Stimulated activated CD8-positive, alpha-beta memory T cell treated with anti-CD3 and anti-CD28 coated beads, Interleukin-2, amount 100 ng/mL, for 1 hour (primary cell): ENCODE data around the gene GABRR2.

Experiments used
- DNase-seq, 2 donors: peaks; one replicate each; pipeline ENCODE4 v3.0.0-alpha.2; 2020; ENCODE audit warnings: low read depth in 2 of 2

Gene GABRR2

DNA sequence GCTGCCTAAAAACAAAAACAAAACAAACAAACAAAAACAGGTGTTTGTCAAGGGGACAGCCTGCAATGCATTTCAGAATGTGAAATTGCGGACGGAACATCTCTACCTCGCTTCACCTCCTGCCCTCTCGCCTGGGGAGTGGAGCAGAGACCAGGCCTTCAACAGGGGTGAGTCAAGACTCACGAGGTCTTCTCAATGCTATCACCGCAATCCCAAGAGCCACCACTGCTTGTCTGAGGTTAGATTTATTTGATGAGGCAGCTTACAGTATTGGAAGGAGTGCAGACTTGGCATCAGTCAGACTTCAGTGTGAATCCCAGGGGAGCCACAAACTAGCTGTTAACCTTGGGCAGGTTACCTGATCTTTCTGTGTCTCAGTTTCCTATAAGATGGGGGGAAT, 105.6 kb downstream of the GABRR2 start:
- DNase-seq, result no peak

DNA sequence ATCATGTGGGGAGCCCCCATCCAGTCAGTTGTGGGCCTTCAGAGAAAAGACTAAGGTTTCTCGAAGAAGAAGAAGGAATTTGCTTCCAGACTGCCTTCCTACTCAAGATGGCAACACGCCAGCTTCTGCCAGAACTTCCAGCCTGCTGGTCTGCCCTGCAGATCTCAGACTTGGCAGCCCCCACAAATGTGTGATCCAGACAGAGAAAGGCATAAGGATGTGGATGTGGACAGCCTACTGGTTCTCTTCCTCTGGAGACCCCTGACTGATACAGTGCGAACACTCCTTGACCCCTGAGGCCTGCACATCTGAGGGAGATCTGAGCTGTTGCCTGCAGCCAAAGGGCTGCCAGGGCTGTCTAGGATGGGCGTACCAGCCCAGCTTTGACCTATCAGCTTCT, 106.5 kb downstream of the GABRR2 start:
- no peak for DNase-seq
